ENCODE measurements around the gene CLCF1. TPM values are rescaled to one million over a fixed set of nuclear protein-coding genes. Genes with fewer than 3 reads are reported as not detected.

CLCF1 gene
- total RNA-seq, 1 donor from 2014 or later, result 0.39 TPM

DNA sequence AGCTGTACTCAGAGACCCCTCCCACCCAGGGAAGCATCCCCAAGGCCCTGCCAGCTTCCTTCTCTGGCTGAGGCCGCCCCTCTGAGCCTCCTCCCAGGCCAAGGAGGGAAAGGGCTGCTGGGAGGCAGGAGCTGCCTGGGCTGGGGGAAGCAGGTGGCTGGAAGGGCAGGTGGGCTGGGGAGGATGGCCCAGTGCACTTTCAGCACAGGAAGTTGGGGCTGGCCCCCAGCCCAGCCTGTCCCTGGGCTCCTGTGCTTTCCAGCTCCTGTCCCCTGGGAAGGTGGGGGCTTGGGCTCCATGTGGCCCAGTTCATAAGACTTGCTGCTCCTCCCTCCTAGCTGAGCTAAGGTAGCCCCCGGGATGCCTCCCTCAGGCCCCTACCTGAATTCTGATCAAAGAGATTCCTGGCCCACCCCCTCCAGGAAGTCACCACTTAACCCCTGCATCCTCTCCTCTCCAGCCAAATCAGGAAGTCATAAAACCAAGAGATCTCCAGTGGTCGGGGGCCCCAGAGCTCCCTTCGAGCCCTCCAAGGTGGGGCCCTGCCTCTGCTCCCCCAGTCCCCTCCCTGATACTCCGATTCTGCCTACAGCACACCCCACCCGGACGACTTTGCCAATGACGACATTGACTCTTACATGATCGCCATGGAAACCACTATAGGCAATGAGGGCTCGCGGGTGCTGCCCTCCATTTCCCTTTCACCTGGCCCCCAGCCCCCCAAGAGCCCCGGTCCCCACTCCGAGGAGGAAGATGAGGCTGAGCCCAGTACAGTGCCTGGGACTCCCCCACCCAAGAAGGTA is 23.4 kb upstream of the CLCF1 start:
- intact Hi-C loops (cut with micrococcal nuclease), result no loop called here

DNA sequence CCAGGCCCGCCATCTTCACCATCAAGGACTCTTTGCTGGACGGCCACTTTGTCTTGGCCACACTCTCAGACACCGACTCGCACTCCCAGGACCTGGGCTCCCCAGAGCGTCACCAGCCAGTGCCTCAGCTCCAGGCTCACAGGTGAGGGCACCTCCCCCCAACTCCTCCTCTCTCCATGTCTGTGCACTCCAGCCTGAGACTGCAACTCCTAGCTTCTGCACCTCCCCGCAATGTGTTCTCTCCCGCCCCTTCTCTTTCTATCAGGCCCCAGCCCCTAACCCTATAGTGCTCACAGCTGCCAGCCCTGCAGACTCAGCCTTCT is 22.8 kb upstream of the CLCF1 start:
- intact Hi-C loops (cut with micrococcal nuclease), result no loop called here

DNA sequence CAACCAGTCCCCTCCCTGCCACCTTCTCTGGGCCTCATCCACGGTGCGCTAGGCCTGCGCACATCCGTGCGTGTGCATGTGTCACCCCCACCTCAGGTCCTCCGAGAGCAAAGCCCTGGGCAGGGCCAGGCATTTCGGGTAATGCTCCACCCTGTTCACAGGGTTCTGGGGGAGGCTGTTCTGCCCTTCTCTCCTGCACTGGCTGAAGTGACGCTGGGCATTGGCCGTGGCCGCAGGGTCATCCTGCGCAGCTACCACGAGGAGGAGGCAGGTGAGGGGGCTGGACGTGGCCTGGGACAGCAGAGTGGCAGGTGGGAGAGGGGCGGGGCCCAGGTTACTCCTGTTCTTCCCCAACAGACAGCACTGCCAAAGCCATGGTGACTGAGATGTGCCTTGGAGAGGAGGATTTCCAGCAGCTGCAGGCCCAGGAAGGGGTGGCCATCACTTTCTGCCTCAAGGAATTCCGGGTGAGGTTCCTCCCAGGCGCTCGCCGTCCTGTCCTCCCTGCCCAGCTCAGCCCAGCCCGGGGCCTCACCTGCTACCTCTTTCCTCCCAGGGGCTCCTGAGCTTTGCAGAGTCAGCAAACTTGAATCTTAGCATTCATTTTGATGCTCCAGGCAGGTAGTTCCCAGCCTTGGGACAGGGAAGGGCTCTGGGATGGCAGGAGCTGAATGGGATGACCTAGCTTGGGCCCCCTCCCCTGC is 22.3 kb upstream of the CLCF1 start:
- intact Hi-C loops (cut with micrococcal nuclease), result no loop called here

DNA sequence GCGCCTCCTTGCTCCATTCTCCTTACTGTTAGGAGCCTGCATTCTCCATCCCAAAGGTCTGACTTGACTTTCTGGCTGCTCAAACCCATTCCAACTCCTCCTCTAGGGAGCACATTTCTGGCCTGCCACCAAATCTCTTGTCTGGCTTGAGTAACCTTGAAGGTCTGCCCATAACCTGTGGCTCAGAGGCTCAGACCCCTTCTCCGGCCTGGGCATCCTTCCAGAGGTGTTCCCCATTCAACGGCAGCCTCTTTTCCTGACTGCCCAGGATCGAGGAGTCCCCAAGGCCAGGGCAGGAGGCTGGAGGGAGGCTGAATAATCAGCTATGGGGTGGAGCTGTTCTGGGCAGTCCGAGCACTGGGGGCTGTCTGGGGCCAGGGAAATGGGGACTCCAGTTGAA is 20.6 kb upstream of the CLCF1 start:
- intact Hi-C loops (cut with micrococcal nuclease), result no loop called here

DNA sequence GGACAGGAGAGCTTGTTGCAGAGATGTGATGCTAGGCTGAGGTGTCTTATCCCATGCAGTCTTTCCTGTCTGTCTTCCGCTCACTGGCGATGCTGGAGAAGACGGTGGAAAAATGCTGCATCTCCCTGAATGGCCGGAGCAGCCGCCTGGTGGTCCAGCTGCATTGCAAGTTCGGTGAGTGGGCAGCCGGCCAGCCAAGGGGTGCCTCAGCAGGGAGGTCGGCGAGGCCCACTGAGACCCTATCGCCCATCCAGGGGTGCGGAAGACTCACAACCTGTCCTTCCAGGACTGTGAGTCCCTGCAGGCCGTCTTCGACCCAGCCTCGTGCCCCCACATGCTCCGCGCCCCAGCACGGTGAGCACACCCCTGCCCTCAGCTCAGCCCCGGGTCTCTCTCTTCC is 20.0 kb upstream of the CLCF1 start:
- intact Hi-C loops (cut with micrococcal nuclease), result no loop called here

DNA sequence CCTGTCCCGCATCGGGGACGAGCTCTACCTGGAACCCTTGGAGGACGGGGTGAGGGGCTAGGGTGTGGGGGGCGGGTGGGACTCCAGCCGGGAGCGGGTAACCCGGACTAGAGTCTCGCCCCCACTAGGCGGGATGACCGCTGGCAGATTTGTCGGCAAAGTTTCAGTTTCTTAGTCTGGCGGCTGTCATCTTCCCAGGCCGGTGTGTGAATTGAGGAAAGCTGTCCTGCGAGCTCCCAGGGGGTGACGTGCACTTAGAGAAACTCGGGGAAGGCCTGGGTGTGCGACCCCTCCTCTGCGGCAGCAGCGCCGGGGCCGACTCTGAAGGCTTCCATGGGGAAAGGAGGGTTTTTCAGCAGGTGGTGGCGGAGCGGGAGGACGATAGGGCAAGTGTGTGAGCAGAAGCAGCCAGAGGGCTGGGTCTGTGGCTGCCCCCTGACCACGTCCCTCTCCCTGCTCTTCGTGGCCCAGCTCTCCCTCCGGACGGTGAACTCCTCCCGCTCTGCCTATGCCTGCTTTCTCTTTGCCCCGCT is 18.9 kb upstream of the CLCF1 start:
- intact Hi-C loops (cut with micrococcal nuclease), result loop anchor here (1.0 kb wide), 1 partner anchor 9 kb away; the partner anchor contains the start of gene PPP1CA

DNA sequence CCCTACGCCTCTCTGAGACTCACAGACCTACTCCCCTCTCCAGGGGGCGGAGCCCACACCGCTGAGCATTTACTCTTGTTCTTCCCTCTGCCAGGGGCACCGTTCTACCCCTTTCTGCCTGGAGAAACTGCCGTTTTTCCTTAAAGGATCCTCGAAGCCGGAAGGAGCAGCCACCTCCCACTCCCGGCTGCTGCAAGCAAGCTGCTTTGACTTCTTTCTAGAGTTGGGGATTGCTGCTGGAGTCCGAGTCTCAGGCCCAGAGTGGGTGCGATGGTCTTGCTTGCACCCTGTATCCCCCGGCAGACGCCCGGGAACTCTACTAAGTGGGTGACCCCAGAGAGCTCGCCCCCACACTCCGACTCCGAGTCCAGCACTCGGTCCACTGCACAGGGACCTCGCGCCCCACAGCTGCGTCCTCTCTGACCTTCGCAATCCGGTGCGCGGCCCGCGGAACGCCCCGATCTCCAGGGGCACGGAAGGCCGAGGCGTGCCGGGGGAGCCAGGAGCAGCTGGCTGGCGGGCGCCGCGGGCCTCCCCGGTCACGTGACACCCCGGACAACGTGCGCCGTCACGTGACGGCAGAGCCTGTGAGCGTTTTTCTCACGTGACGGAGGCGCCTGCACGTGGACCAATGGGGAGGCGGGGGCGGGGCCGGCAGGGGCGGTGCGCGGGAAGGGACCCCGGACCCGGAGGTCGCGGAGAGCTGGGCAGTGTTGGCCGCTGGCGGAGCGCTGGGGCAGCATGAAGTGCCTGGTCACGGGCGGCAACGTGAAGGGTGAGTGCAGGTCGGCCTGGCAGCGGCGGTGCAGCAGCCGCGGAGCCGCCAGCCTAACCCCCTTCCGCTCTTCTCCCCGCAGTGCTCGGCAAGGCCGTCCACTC is 18.1 kb upstream of the CLCF1 start, which contains the start of gene RAD9A:
RAD9A (plus strand) TSS at position 683 of the 879 bp plus-strand sequence; CDS start at position 742, 59 bp downstream.
- intact Hi-C loops (cut with micrococcal nuclease), result loop anchor here (1.0 to 2.0 kb wide), 2 partner anchors 10 to 77 kb away; partner anchors contain the start of genes PPP1CA and TMEM134

DNA sequence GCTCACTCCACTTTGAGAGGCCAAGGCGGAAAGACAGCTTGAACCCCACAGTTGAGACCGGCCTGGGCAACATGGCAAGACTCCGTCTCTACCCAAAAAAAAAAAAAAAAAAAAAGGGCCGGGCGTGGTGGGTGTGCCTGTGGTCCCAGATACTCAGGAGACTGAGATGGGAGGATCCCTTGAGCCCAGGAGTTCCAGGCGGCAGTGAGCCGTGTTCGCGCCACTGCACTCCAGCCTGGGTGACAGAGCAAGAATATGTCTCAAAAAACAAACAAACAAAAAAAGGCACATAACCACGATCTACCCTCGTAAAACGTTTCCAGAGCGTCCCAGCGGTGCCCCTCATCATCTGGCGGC is 17.5 kb upstream of the CLCF1 start:
- intact Hi-C loops (cut with micrococcal nuclease), result loop anchor here (2.0 kb wide), 1 partner anchor 78 kb away; the partner anchor contains the start of gene TMEM134

DNA sequence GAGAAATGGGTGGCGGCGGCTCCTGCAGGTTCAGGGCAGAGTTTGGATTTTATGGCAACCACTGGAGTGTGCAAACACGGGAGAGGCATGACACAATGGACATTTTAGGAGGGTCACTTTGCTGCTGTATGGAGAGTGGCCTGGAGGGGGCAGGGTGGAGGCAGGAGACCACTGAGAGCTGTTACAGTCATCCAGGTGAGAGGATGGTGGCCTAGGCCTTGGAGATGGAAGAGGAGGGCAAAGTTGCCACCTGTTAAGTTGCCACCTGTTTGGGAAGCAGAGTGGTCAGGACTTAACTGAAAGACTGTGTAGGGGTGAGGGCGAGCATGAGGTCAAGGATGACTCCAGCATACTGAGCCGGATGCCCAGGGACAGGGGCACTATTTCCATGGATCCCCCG is 16.1 kb upstream of the CLCF1 start:
- intact Hi-C loops (cut with micrococcal nuclease), result no loop called here

DNA sequence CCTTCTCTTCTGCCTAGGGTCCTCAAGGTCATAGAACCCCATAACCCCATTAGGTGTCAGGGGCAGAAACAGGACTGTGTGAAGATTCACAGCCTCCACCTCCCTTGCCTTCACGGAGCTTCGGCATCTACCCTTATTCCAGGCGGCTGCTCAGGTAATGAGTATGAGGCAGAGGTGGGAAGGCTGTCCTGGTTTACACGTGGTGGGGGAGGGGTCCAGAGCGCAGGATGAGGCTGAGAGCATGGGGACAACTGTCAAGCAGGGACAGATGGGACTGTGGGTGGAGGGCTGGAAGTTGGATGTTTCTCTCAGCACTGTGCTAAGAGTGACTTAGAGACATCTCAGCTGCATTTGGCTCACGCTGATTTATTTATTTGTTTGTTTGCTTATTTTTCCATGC is 14.1 kb upstream of the CLCF1 start:
- intact Hi-C loops (cut with micrococcal nuclease), result no loop called here

DNA sequence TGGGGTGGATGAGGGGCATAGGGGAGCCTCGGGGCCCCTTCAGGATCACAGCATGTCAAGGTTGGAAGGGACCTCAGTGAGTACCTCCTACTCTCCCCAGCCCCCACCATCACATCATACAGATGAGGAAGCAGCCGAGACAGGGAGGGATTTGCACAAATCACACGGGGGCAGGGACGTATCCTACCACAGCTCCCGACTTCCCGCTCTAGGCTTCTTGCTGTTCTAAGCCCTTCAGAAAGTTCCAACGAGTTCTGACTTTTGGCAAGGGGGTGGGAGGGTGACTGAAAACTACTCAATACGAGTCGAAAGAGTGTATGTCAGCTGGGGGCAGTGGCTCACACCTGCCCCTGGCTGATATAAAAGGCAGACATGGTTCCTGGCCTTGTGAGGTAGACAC is 13.7 kb upstream of the CLCF1 start:
- intact Hi-C loops (cut with micrococcal nuclease), result no loop called here

DNA sequence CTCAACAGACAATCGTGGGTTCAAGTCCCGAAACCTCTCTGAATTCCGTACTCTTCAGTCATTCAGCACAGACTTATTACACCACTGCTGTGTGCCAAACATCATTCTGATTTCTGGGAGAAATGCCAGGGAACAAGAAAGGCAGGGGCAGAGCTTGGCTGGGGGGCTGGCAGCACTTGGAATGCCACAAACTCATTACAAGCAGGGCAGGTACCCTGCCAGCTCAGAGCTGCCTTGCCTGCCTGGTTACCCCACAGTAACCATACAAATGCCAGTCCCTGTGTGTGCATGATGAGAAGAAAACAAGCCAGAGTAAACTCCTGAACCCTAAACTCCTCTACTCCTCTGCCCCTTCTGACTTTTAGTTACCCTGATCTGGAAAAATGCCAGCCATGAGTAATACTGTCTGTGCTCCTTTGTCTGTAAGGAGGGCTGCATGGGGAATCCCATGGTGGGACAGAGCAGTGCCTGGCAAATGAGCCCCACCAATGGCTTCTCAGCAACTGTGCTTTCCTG is 11.5 kb upstream of the CLCF1 start:
- intact Hi-C loops (cut with micrococcal nuclease), result no loop called here

DNA sequence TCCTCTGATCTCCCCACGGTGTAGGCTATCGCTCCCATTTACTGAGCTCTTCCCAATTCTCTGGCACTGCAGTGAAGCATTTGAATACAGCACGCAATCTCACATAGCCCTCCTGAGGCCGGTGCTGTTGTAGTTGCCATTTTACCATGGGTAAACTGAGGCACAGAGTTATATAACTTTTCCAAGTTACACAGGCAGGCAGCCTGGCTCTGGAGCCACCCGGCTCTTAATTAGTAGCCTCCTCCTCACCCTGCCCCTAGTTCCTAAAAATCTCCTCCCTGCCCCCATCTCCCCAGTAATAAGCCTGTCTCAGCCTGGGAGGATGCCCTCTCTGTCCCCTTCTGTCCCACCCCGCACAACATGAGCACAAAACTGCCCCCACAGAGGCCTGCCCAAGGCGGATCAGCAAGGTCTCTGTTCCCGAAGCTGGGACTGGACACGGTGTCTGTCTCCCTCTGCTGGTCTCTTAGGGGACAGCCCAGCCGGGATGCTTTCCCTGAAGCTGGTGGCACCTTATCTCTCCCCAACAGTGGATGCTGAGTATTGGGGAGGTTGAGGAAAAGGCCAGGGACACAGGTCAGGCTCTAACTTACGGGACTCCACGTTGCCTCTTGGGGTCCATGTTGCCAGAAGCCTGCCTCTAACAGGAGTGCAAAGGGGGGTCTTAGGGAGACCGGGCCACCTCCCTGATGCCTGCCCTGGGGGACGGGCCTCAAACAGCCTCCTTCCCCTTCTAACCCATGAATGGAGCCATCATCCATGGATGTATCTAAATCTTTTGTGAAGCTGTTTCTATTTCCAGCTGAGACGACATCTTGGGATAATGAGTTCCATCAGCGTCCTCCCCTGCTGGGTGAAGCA is 9.1 kb upstream of the CLCF1 start:
- intact Hi-C loops (cut with micrococcal nuclease), result loop anchor here (1.0 to 2.0 kb wide), 3 partner anchors 25 to 120 kb away; no protein-coding TSS in a partner anchor

DNA sequence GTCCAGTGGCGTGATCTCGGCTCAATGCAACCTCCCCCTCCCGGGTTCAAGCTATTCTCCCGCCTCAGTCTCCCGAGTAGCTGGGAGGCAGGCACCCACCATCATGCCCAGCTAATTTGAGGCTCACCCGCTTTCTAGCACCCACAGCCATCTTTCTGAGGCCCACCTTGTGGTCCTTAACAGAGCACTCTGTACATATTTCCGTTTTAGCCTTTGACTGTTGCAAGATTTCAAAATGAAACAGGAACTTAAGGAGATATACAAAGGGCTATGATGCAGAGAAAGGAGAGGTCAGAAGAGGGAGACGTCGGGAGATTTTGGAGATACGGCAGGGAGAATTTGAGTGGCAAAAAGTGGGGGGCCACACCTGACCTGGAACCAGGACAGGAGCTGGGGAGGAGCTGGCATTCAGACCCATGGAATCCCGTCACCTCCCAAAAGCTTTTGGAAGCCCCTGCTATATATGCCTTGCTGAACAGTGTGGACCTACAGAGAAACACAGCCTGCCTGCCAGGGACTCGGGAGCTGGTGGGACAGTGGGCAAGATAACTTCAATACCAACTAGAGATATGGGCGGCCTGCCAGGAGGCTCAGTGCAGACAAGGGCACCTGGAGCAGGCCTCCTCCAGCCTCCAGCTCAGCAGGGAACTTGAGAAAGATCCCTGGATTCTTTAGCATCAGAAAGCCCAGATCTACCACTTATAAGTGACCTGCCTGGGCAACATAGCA is 8.0 kb upstream of the CLCF1 start:
- intact Hi-C loops (cut with micrococcal nuclease), result no loop called here

DNA sequence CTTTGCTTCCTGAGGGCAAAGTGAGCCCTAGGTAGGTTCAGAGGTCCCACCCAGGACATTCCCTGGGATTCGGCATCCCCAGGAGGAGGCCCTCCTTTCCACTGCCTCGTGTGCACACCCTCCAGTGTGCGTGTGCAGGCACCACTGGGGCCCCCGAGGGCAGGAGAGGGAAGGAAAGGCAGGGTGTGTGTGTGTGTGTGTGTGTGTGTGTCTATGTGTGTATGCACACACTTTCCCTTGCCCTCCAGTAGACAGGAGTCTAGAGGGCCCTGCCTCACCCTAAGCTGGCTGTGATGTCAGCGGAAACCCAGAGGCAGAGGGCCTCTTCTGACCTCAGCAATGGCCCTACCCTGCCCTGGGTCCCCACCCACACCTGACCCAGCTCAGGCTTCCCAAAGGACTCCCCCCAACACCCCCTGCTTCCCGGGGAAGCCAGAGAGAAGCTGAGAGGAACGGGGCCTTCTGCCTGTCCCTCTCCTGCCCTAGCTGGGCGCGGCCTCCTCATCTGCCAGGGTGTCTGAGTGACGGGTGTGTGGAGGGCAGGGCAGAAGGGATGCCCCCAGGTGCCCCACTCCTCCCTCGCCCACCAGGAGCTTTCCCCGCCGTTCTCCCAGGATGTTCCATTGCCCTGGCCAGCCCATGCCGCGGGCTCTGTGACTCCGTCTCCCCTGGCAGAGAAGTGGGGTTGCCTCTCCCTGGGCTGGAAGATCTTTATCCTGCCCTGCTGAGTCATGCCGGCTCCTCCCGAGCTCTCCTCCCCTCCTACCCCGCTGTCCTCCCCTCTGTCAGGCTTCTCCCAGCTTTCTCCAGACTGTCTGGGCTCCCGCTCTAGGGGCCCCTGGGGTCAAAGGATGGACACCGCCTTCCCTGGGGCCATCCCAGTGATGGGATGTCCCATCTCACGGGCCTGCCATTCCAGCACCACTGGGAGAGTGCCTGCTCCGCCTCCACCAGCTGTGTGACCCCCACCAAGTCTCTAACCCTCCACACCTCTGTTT is 6.0 kb upstream of the CLCF1 start:
- intact Hi-C loops (cut with micrococcal nuclease), result no loop called here

DNA sequence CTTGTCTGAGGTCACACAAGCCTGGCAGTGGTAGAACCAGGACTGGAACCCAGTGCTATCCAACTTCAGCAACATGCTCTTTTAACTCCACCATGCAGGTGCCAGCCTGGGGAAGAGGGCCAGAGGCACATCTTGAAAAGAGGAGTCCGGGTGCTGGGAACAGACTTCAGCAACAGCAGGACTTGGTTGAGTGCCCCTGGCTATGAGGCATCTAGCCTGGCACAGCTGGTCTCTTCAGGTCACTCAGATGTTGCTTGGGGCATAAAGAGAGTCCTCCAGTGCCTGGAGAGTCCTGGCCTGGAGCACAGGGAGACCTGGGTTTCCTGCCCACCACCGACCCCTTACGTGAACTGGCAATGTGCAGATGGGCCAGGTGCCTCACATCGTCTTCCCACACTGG is 5.1 kb upstream of the CLCF1 start:
- intact Hi-C loops (cut with micrococcal nuclease), result no loop called here

DNA sequence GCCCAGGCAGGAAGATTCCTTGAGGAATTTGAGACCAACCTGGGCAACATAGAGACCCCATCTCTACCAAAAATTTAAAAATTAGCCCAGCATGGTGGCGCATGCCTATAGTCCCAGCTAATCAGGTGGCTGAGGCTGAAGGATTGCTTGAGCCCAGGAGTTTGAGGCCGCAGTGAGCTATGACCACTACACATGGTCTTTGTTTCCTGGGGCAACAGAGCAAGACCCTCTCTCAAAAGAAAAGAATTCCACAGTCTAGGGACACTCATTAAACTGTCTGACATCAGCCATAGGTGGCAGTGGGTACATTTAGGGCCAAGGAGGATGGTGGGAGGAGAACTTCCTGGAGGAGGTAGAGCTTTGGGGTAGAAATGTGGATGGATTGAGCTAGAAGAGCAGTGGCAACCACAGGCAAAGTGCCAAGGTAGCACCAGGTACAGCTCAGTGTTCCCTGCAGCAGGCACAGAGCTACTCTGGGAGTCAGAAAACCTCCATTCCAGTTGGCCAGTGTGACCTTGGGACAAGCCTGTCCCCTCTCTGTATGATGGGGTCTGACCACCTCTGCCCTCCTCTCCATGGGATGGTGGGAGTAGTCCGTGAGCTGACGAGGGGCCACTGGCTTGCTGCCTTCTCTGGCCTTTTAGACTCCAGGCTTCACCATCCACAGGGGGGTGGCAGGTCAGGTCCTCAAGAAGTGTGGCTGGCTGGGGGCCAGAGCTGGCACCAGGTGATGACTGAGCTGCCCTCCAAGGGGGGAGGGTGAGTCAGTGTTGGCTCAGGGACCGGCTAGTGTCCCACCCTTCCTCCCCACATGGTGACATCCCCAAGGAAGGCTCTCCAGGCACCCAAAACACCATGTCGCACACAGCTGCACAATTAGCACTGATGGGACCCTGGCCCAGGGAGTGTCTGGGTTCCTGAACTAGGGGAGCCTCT is 3.7 kb upstream of the CLCF1 start:
- intact Hi-C loops (cut with micrococcal nuclease), result no loop called here
